CD4-positive, alpha-beta T cell treated with Interleukin-2 at 100 ng/mL for 4 hours (primary cell): Measurements from ENCODE around the gene FBXO47.
"Not testable (repeated sequence)": the region's sequence is repeated elsewhere in the genome, so short reads cannot be mapped to it uniquely, and the experiment has no call there.

Experiments used
- DNase-seq: peaks from one replicate; pipeline ENCODE4 v3.0.0-alpha.2; 2020; ENCODE audit warnings: low spot score

The FBXO47 gene

DNA sequence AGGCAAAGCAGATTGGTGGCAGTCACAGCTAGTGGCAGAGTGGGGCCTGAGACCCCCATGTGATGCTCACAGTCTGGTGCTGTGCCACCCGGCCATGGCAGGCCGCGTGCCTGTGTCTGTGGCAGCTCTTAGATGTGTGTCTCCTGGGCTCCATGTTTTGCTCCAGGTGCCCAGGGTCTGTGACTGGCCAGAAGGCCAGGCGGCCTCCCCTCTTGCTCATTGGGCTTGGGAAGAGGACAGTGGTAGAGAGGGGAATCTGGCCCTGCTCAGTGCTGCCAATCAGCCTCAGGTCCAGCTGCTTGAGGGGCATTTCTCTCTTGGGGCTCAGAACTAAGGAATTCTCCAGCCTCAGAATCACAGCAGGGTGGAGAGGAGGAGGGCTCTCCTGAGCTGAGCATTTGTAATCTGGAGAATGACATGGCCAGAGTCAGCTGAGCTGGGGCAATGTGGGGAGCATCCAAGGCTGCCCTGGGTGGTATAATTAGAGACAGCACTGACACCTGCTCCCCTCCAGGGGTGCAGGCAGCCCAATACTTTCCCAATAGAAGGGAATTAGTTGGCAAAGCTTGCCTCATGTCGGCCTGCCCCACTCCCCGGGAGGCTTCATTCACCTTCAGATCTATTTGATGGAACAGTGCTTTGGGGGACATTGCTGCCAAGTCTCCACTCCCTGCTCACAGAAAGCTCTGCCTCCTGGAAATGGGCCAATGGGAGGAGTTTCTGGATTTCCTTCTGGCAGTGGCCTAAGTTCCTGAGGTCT, 44.5 kb downstream of the FBXO47 start:
- no peak for DNase-seq

DNA sequence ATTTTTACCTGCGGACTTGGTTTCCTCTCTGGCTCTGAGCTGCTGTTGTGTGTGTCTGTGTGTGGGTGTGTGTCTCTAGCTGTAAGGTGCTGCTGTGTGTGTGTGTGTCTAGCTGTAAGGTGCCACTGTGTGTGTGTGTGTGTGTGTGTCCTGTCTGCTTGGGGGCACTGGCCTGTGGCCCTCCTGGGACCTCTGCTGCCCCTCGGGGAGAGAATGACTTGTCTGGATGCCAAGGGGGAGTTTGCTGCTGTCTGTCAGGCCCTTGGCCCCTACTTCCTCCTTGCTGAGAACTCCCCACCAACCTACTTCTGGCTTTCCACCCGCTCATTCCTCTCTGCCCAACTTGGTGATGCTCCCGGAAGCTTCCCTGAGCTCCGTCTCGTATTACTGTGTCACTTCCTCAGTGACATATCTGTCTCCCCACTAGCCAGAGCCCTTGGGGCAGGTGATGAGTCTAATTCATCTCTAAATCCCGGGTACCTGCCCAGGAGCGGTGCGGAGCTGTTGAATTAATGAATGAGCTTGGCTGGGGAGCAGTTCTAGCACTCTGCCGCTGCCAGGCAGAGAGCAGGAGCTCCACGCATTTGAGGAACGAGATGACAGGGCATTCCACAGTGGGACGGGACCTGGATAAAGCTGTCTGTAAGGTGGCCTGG, 45.3 kb downstream of the FBXO47 start:
- no peak for DNase-seq

DNA sequence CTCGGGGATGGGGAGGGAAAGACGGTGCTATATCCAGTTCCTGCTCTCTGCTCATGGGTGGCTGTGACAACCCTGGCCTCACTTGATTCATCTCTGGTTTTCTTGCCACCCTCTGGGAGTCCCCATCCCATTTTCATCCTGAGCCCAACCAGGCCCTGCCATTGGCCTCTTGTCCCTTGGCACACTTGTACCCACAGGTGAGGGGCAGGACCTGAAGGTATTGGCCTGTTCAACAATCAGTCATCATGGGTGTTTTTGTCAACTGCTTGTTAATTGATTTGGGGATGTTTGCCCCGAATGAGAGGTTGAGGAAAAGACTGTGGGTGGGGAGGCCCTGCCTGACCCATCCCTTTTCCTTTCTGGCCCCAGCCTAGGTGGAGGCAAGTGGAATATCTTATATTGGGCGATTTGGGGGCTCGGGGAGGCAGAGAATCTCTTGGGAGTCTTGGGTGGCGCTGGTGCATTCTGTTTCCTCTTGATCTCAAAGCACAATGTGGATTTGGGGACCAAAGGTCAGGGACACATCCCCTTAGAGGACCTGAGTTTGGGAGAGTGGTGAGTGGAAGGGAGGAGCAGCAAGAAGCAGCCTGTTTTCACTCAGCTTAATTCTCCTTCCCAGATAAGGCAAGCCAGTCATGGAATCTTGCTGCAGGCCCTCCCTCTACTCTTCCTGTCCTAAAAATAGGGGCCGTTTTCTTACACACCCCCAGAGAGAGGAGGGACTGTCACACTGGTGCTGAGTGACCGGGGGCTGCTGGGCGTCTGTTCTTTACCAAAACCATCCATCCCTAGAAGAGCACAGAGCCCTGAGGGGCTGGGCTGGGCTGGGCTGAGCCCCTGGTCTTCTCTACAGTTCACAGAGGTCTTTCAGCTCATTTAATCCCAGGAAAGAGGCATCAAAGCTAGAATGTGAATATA, 46.6 kb downstream of the FBXO47 start:
- no peak for DNase-seq

DNA sequence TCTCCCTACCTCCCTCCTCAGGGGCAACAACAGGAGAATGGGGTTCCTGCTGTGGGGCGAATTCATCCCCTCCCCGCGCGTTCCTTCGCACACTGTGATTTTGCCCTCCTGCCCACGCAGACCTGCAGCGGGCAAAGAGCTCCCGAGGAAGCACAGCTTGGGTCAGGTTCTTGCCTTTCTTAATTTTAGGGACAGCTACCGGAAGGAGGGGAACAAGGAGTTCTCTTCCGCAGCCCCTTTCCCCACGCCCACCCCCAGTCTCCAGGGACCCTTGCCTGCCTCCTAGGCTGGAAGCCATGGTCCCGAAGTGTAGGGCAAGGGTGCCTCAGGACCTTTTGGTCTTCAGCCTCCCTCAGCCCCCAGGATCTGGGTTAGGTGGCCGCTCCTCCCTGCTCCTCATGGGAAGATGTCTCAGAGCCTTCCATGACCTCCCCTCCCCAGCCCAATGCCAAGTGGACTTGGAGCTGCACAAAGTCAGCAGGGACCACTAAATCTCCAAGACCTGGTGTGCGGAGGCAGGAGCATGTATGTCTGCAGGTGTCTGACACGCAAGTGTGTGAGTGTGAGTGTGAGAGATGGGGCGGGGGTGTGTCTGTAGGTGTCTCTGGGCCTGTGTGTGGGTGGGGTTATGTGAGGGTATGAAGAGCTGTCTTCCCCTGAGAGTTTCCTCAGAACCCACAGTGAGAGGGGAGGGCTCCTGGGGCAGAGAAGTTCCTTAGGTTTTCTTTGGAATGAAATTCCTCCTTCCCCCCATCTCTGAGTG, 47.7 kb downstream of the FBXO47 start:
- no peak for DNase-seq

DNA sequence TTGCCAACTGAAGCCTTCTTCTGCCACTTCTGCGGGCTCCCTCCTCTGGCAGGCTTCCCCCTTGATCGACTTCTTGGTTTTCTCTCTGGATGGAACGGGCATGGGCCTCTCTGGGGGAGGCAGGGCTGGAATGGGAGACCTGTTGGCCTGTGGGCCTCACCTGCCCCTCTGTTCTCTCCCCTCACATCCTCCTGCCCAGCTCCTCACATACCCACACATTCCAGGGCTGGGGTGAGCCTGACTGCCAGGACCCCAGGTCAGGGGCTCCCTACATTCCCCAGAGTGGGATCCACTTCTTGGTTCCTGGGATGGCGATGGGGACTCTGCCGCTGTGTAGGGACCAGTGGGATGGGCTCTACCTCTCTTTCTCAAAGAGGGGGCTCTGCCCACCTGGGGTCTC, 48.3 kb downstream of the FBXO47 start:
- DNase-seq: no peak

DNA sequence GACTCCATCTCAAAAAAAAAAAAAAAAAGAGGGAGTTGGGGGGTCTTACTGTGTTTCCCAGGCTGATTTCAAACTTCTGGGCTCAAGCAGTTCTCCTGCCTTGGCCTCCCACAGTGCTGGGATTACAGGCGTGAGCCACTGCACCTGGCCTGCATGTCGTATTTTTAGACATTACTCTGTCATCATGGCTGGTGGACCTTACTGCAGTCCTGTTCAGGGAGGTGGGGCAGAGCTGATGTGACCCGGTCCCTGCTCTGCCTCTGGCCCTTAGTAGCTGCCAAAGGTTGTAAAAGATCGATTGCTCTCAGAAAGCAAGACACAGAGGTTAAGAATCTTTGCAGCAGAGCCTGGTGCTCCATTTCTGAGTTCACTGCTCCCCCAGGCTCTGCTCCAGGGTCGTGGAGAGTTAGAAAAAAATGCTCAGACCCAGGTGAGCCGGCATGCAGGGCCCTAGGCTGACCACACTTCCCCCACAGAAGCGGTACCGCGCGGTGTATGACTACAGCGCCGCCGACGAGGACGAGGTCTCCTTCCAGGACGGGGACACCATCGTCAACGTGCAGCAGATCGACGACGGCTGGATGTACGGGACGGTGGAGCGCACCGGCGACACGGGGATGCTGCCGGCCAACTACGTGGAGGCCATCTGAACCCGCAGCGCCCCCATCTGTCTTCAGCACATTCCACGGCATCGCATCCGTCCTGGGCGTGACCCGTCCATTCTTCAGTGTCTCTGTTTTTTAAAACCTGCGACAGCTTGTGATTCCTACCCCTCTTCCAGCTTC, 48.9 kb downstream of the FBXO47 start:
- no peak for DNase-seq

DNA sequence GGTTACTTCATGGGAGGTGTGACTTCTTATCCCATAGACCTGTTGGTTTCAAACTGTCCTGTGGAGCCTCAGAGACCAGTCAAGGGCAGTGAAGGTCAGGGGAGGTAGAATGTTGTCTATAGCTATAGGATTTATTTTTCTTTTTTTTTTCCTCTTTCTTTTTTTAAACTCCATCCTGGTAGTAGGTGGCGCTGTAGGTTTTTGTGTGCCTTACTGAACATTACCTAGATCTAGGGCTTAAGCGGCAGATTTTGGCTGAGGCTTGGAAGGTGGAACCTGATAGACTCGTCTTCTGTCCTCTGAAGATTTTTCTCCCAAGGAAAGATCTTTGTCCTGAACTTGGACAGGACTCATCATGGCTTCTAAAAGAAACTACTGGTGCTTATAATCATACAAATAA, 49.9 kb downstream of the FBXO47 start:
- DNase-seq: no peak

DNA sequence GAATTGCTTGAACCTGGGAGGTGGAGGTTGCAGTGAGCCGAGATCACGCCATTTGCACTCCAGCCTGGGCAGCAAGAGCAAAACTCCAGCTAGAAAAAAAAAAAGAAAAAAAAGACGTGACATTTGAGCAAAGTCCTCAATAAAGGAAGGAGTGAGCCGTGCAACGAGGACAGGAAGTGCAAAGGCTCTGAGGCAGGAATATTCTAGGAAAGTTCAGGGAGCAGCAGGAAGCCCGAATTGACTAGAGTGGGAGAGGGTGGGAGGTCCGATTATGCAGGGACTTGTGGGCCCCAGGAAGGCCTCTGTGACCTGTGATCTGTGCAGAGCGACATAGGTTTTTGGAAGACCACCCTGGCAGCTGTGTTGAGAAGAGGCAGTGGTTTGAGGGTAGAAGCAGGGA, 50.4 kb downstream of the FBXO47 start:
- DNase-seq: no peak

DNA sequence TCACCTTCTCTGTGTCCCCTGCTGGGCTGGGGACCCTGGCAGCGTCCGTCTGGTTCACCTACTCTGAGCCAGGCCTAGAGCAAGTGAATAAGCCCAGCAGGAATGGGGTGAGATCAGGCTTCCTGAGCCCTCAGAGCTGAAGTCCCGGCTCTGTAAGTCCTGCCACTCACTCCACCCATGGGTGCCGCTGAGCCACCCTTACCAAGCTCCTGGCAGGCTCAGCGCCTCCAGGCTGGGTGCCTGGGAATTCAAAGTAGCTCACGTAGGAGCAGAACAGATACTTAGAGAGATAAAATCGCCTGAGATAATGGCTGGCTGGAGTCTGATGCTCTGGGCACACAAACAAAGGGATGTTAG, 51.6 kb downstream of the FBXO47 start:
- no peak for DNase-seq

DNA sequence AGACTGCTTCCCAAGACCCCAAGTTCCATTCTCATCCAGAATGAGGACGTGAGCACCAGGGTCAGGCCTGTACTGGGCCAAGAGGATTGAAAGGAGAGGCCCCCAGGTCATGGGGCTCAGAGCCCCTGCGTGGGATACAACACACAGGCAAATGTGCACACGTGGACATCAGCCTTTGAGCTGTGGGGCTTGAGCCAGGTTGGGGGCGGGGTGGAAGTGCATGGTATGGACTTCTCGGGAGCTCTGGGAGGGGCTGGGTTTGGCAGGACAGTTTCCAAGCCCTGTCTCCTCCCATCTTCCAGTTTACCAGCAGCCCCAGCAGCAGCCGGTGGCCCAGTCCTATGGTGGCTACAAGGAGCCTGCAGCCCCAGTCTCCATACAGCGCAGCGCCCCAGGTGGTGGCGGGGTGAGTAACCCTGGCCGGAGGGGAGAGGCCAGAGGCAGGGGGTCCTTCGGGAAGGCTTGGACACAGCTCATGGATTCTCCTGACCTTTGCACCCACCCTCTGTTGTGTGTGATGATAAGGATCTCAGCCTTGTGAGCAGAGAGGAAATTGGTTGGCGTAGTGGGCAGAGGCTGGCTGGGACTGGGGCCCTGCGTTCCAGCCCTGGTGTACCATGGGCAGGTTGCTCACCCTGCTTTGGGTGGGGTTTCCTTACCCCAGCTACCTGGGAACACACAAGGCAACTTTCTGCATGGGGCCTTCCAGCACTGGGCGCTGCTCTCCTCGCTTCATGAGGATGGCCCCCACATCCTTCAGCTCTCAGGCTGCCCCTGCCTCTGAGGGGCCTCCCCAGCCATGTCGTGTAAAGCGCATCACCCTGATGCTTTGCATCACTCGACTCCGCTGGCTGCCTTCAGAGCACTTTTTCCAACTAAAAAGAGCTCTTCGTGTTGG, 52.2 kb downstream of the FBXO47 start:
- DNase-seq: no peak

DNA sequence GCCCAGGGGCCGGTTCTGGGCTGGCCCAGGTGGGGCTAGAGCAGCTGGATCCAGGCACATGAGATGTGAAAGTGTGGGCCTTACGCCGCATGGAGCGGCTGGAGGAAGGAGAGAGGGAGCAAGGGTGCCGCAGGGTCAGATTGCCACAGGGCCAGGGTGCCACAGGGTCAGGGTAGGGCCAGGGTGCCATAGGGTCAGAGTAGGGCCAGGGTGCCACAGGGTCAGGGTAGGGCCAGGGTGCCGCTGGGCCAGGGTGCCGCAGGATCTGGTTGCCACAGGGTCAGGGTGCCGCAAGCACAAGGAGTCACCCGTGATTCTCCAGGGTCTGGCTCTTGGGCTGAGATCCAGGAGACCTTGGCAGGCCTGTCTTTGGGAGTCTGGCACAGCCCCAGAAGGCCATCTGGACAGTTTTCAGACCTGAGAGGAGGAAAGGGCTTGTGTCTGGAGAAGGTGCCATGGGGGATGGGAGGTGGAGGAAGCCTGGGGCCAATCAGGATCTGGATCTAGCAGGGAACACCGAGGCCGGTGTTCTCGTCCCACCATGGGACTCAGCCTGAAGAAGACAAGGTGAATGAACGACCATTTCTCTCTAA, 54.9 kb downstream of the FBXO47 start:
- no peak for DNase-seq

DNA sequence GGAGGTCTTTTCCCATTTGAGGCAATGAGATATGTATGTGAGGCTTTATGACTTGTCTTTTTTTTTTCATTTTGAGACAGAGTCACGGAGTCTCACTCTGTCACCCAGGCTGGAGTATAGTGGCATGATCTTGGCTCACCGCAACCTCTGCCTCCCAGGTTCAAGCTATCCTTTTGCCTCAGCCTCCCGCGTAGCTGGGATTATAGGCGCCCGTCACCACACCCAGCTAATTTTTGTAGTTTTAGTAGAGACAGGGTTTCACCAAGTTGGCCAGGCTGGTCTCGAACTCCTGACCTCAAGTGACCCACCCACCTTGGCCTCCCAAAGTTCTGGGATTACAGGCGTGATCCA, 55.5 kb downstream of the FBXO47 start:
- DNase-seq: not testable (repeated sequence)

DNA sequence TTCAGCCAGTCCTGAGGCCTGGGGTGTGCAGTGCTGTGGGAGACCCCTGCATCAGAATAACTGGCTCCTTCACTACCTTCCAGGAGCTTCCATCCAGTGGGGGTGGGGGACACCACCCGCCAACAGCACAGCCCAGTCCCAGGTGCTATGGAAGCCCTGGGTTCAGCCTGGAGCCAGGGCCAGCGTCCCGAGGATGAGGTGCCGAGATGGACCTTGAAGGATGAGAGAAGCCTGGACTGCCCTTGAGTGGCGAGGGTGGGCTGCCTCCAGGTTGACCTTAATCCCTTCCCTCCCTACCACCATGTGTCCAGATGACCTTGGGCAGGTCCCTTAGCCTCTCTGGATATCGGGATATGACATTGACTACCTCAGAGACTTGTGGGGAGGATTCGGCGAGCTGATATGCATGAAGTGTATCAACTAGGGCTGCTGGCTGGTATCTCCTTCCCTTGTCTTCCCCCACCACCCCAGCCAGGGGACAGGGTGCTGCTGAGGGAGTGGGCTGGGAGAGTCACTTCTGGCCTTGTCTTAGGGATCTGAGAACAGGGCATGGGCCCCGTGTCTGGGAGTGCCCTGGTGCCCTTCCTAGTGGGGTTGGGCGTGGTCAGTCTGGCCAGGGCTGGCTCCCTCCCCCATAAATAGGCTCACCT, 56.0 kb downstream of the FBXO47 start:
- no peak for DNase-seq

DNA sequence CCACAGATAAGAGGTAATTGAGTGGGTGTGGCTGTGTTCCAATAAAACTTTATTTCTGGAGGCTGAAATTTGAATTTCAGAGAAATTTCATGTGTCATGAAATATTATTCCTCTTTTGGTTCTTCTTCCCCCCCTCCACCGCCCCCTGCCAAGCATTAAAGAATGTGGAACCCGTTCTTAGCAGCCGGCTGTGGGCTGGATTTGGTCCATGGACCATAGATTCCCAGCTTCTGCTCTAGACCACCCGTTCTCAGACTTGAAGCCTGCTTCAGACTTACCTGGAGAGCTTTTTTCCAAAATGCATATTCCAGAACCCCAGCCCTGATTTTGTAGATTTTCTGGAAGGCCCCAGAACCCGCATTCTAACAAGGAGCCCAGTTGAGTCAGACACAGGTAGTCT, 56.9 kb downstream of the FBXO47 start:
- DNase-seq: no peak

DNA sequence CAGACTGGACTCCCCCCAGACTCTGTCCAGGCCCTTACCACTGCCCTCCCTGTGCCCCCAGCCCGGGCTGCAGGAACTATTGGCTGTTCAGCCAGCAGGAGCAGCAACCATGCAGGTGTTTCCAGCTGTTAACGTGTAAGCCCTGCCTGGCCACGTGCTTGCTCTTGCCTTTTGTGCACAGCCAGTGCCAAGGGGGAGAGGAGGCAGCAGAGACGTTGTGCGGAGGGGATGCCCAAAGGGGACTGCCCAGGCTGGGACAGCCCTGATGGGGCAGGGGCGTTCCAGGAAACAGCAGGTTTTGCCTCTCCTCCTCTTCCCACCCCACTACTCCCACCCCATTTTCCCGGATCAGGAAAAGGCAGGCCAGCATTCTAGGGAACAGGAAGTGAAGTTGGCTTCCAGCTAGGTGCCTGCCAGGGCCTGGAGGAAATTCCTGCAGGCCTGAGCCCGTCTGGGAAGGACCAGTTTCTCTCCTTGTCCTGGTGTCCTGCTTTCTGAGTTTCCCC, 58.5 kb downstream of the FBXO47 start:
- no peak for DNase-seq

DNA sequence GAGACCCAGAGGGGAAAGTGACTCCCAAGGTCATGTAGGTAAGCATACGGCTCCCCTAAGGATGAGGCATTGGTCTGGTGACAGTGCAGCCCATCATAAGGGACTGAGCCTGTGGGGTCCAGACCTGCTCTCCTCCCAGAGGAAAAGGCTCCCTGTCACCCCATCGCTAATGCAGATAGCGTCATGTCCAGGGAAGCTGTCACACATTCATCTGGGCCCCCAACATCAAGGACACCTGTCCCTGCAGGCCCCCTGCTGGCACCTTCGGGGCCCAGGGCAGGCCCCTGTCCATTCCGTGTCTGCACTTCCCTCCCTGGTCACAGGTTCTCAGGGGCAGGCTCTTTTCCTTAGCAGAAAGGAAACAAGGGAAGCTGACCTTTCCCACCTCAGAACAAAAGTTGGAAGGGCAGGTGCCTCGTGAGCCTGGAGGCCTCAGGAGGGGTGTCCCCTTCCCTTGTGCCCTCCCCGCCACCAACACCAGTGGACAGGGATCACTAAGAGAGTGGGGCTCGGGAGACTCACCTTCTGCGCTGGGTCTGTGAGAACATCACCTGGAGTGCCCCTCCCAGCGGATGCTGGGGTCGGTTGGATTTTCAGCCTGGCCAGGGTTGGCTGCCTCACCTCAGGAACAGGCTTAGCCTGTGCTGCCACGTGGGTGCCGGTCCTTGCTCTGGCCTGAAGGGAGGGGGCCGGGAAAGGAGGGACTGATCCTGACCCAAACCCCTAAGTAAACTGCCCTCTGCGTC, 59.1 kb downstream of the FBXO47 start:
- DNase-seq: no peak

DNA sequence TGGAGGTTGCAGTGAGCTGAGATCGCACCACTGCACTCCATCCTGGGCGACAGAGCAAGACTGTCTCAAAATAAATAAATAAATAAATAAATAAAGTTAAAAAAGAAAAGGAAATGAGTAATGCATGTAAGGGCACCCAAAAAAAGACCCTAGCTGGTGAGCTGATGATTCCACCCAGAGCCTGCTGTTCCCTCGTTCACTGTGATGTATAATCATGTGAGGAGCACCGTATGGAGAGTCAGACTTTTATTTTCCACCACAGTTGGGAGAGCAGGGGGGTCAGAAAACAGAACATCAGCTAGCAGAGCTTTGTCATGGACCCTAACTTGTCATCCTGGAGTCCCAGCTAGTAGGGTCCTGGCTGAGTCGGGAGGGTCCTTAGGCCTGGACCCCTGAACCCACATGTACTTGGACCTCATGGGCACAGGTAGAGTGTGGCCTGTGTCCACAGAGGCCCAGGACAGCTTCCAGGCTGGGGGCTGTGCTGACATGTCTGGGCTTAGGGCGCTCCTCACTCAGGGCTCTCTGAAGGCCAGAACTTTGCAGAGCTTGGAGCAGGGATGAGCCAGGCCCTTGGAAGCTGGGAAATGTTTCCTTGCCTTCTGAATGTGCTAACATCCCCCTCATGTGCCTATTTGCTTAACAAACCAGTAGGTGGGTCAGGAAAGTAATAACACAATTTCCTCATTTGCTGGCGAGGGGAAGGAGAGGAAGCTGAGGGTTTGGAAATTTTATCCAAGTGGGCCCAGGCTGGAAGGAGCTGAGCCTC, 60.6 kb downstream of the FBXO47 start:
- DNase-seq: no peak

DNA sequence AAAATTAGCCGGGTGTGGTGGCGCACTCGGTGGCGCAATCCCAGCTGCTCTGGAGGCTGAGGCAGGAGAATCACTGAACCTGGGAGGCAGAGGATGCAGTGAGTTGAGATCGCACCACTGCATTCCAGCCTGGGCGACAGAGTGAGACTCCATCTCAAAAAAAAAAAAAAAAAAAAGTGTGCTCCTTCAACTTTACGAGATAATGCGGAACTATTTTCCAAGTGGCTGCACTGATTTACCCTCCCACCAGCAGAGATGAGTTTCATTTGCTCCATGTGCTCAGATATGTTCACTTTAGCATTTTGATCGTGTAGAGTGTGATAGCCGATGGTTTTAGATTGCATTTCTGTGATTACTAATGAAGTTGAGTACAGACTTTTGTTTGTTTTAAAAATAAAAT, 61.8 kb downstream of the FBXO47 start:
- no peak for DNase-seq
